ENCODE measurements around the gene PTAR1.

The PTAR1 gene

GRCh38 chr9:69755205-69755604, 4.6 kb downstream of the PTAR1 start:
- in situ Hi-C loops (cut with MboI; ENCODE audit: low pct_unique_long_range_greater_than_20kb, low sequenced_read_pairs), result no loop called here
- no peak for DNase-seq

- no peak for DNase-seq
- in situ Hi-C loops (cut with MboI; ENCODE audit: low pct_unique_long_range_greater_than_20kb, low sequenced_read_pairs), result no loop called here
Measured at GRCh38 chr9:69753830-69754229, 6.0 kb downstream of the PTAR1 start.

- DNase-seq, result no peak
- in situ Hi-C loops (cut with MboI; ENCODE audit: low pct_unique_long_range_greater_than_20kb, low sequenced_read_pairs), result no loop called here
Measured at GRCh38 chr9:69750085-69750484, 9.7 kb downstream of the PTAR1 start.

GRCh38 chr9:69748304-69748703, 11.5 kb downstream of the PTAR1 start:
- DNase-seq, result no peak
- in situ Hi-C loops (cut with MboI; ENCODE audit: low pct_unique_long_range_greater_than_20kb, low sequenced_read_pairs), result no loop called here

- in situ Hi-C loops (cut with MboI; ENCODE audit: low pct_unique_long_range_greater_than_20kb, low sequenced_read_pairs), result no loop called here
- DNase-seq, result no peak
Measured at GRCh38 chr9:69746859-69747560, 12.8 kb downstream of the PTAR1 start.

- in situ Hi-C loops (cut with MboI; ENCODE audit: low pct_unique_long_range_greater_than_20kb, low sequenced_read_pairs), result no loop called here
- DNase-seq, result peak; percentile 47
Measured at GRCh38 chr9:69745716-69746437, 13.9 kb downstream of the PTAR1 start.

- DNase-seq, result no peak
Measured at GRCh38 chr9:69744688-69745380, 15.0 kb downstream of the PTAR1 start.

GRCh38 chr9:69743930-69744329, 15.9 kb downstream of the PTAR1 start:
- DNase-seq, result no peak
- in situ Hi-C loops (cut with MboI; ENCODE audit: low pct_unique_long_range_greater_than_20kb, low sequenced_read_pairs), result no loop called here

More at GRCh38 chr9:69744688-69745380, 15.0 kb downstream of the PTAR1 start:
- in situ Hi-C loops (cut with MboI; ENCODE audit: low pct_unique_long_range_greater_than_20kb, low sequenced_read_pairs), result no loop called here

- in situ Hi-C loops (cut with MboI; ENCODE audit: low pct_unique_long_range_greater_than_20kb, low sequenced_read_pairs), result no loop called here
- DNase-seq, result no peak
Measured at GRCh38 chr9:69740872-69741505, 18.8 kb downstream of the PTAR1 start.

- DNase-seq, result no peak
- in situ Hi-C loops (cut with MboI; ENCODE audit: low pct_unique_long_range_greater_than_20kb, low sequenced_read_pairs), result no loop called here
Measured at GRCh38 chr9:69731348-69731747, 28.5 kb downstream of the PTAR1 start.

GRCh38 chr9:69719983-69720382, 39.8 kb downstream of the PTAR1 start:
- no peak for DNase-seq
- in situ Hi-C loops (cut with MboI; ENCODE audit: low pct_unique_long_range_greater_than_20kb, low sequenced_read_pairs), result no loop called here

GRCh38 chr9:69719367-69719766, 40.4 kb downstream of the PTAR1 start:
- in situ Hi-C loops (cut with MboI; ENCODE audit: low pct_unique_long_range_greater_than_20kb, low sequenced_read_pairs), result no loop called here
- DNase-seq, result no peak

- in situ Hi-C loops (cut with MboI; ENCODE audit: low pct_unique_long_range_greater_than_20kb, low sequenced_read_pairs), result no loop called here
Measured at GRCh38 chr9:69718218-69718617, 41.6 kb downstream of the PTAR1 start.

GRCh38 chr9:69715825-69716224, 44.0 kb downstream of the PTAR1 start:
- in situ Hi-C loops (cut with MboI; ENCODE audit: low pct_unique_long_range_greater_than_20kb, low sequenced_read_pairs), result no loop called here
- no peak for DNase-seq

More at GRCh38 chr9:69718218-69718617, 41.6 kb downstream of the PTAR1 start:
- no peak for DNase-seq

- in situ Hi-C loops (cut with MboI; ENCODE audit: low pct_unique_long_range_greater_than_20kb, low sequenced_read_pairs), result no loop called here
- DNase-seq, result no peak
Measured at GRCh38 chr9:69715096-69715495, 44.7 kb downstream of the PTAR1 start.

- DNase-seq, result no peak
- in situ Hi-C loops (cut with MboI; ENCODE audit: low pct_unique_long_range_greater_than_20kb, low sequenced_read_pairs), result loop anchor here (25.0 kb wide), 1 partner anchor 165 kb away; no protein-coding TSS in a partner anchor
Measured at GRCh38 chr9:69697475-69697874, 62.3 kb downstream of the PTAR1 start.

- in situ Hi-C loops (cut with MboI; ENCODE audit: low pct_unique_long_range_greater_than_20kb, low sequenced_read_pairs), result loop anchor here (25.0 kb wide), 1 partner anchor 165 kb away; no protein-coding TSS in a partner anchor
- DNase-seq, result no peak
Measured at GRCh38 chr9:69696802-69697201, 63.0 kb downstream of the PTAR1 start.

- no peak for DNase-seq
- in situ Hi-C loops (cut with MboI; ENCODE audit: low pct_unique_long_range_greater_than_20kb, low sequenced_read_pairs), result loop anchor here (25.0 kb wide), 1 partner anchor 172 kb away; no protein-coding TSS in a partner anchor
Measured at GRCh38 chr9:69689991-69690538, 69.7 kb downstream of the PTAR1 start.

- no peak for DNase-seq
- in situ Hi-C loops (cut with MboI; ENCODE audit: low pct_unique_long_range_greater_than_20kb, low sequenced_read_pairs), result loop anchor here (25.0 kb wide), 1 partner anchor 178 kb away; no protein-coding TSS in a partner anchor
Measured at GRCh38 chr9:69683927-69684326, 75.9 kb downstream of the PTAR1 start.

Measured in KBM-7 (cell line).